Upper lobe of right lung (tissue), 1 donor: ENCODE measurements around the gene PLXNA2. TPM values are rescaled to one million over a fixed set of nuclear protein-coding genes. Genes with fewer than 3 reads are reported as not detected.

Experiments
- ATAC-seq: fragments of 200-7000 bp; cut with Tn5 transposase; one replicate; pipeline ENCODE4 v1.9.1; 2020; ENCODE audit warnings: mild to moderate bottlenecking, moderate library complexity
- DNase-seq: peaks from one replicate; pipeline ENCODE4 v3.0.0-alpha.2; 2020
- H3K27ac ChIP-seq: fragments of 200-600 bp; one replicate; pipeline ENCODE4 v1.8.0; 2022
- H3K27me3 ChIP-seq: fragments of 200-600 bp; one replicate; pipeline ENCODE4 v1.8.0; 2022; ENCODE audit warnings: mild to moderate bottlenecking
- H3K36me3 ChIP-seq: fragments of 200-600 bp; one replicate; pipeline ENCODE4 v1.8.0; 2022
- H3K4me1 ChIP-seq: fragments of 200-600 bp; one replicate; pipeline ENCODE4 v1.8.0; 2022
- H3K4me3 ChIP-seq: fragments of 200-600 bp; one replicate; pipeline ENCODE4 v1.8.0; 2022; ENCODE audit warnings: mild to moderate bottlenecking
- H3K9me3 ChIP-seq: fragments of 200-600 bp; one replicate; pipeline ENCODE4 v1.8.0; 2022
- intact Hi-C: fragments of 100-400 bp; cut with DNase I; formaldehyde crosslinking; loops from one replicate; pipeline ENCODE4 v1.11.0; 2022
- total RNA-seq: library from RNA; stranded (reverse); fragmentation: NEBNext Ultra II Directional; extraction: Animal tissue kit (Norgen Biotek cat#: 25700); gene quantifications from one replicate; pipeline ENCODE4 v1.2.1, GENCODE V29; 2021
- TF ChIP-seq, protein P1 (sequence below): fragments of 200-600 bp; IDR thresholded peaks from one replicate; pipeline ENCODE4 v1.8.0; 2022; ENCODE audit warnings: antibody characterized with exemption
- donor health status: DM: no; HTN: yes; CAD: no; lungs with severe emphysema.

Gene PLXNA2
- total RNA-seq, 1 donor from 2014 or later = 98.5 TPM

GRCh38 chr1:208084220-208084619 is 160.0 kb downstream of the PLXNA2 start:
- H3K9me3 ChIP-seq = no peaks in the 10 kb centered on the region
- H3K4me1 ChIP-seq = peaks cover 4% of the 10 kb centered on the region
- no peak overlapping the region for H3K27ac ChIP-seq
- ATAC-seq (no peak), DNase-seq (no peak)
- H3K27me3 ChIP-seq = no peaks in the 10 kb centered on the region
- TF ChIP-seq, protein P1, sequence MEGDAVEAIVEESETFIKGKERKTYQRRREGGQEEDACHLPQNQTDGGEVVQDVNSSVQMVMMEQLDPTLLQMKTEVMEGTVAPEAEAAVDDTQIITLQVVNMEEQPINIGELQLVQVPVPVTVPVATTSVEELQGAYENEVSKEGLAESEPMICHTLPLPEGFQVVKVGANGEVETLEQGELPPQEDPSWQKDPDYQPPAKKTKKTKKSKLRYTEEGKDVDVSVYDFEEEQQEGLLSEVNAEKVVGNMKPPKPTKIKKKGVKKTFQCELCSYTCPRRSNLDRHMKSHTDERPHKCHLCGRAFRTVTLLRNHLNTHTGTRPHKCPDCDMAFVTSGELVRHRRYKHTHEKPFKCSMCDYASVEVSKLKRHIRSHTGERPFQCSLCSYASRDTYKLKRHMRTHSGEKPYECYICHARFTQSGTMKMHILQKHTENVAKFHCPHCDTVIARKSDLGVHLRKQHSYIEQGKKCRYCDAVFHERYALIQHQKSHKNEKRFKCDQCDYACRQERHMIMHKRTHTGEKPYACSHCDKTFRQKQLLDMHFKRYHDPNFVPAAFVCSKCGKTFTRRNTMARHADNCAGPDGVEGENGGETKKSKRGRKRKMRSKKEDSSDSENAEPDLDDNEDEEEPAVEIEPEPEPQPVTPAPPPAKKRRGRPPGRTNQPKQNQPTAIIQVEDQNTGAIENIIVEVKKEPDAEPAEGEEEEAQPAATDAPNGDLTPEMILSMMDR = no peak
- peaks cover 71% of the 10 kb centered on the region for H3K36me3 ChIP-seq
- intact Hi-C loops = no loop called here
- no peak overlapping the region for H3K4me3 ChIP-seq

- Histone ChIP-seq H3K27me3 (no peaks in the 10 kb centered on the region), H3K27ac (no peak overlapping the region), H3K9me3 (no peaks in the 10 kb centered on the region), H3K36me3 (peaks cover 71% of the 10 kb centered on the region), H3K4me1 (peaks cover 4% of the 10 kb centered on the region), H3K4me3 (no peak overlapping the region)
- TF ChIP-seq, protein P1 = no peak
- DNase-seq (no peak), ATAC-seq (no peak)
- intact Hi-C loops = no loop called here
Measured at GRCh38 chr1:208083715-208084085, 160.5 kb downstream of the PLXNA2 start.

DNA sequence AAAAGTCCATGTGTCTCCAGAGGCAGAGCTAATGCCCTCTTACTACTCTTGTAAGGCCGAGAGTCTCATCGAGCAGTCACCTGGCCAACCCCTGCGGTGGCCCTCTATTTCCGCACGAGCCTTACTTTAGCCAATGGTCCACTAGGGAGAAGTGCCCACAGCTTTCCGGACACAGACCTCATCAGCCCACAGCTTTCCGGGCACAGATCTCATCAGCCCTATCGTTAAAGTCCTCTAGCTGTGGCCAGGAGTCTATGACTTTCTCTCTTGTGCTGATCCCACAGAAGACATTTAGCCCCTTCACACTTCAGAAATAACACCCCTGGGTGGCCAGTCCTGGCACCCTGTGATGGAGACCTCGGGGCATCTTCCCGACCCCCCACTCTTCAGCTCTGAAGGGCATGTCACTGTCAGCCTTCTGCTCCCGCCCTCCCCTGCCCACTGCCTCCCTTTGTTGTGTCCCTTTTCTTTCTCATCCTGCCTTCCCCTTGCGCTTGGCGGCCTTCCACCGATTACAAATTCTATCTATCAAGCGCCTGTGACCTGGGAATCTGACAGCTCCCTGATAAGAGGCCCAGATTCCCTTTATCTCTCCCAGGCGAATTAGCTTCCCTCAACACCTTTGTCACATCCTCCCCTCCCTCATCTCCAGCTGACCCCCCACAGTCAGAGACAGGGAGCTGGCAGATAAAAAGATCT is 161.0 kb downstream of the PLXNA2 start:
- TF ChIP-seq, protein P1 = no peak
- H3K4me3 ChIP-seq = no peak overlapping the region
- intact Hi-C loops = no loop called here
- no peak overlapping the region for H3K27ac ChIP-seq
- peaks cover 71% of the 10 kb centered on the region for H3K36me3 ChIP-seq
- DNase-seq = no peak
- ATAC-seq = no peak
- H3K27me3 ChIP-seq = no peaks in the 10 kb centered on the region
- H3K4me1 ChIP-seq = peaks cover 4% of the 10 kb centered on the region
- H3K9me3 ChIP-seq = no peaks in the 10 kb centered on the region

GRCh38 chr1:208081972-208082371 is 162.2 kb downstream of the PLXNA2 start:
- TF ChIP-seq, protein P1 = no peak
- peaks cover 74% of the 10 kb centered on the region for H3K36me3 ChIP-seq
- intact Hi-C loops = no loop called here
- no peak for ATAC-seq
- no peaks in the 10 kb centered on the region for H3K9me3 ChIP-seq
- H3K4me3 ChIP-seq = no peak overlapping the region
- peaks cover 4% of the 10 kb centered on the region for H3K4me1 ChIP-seq
- DNase-seq = no peak
- H3K27me3 ChIP-seq = no peaks in the 10 kb centered on the region
- H3K27ac ChIP-seq = no peak overlapping the region

DNA sequence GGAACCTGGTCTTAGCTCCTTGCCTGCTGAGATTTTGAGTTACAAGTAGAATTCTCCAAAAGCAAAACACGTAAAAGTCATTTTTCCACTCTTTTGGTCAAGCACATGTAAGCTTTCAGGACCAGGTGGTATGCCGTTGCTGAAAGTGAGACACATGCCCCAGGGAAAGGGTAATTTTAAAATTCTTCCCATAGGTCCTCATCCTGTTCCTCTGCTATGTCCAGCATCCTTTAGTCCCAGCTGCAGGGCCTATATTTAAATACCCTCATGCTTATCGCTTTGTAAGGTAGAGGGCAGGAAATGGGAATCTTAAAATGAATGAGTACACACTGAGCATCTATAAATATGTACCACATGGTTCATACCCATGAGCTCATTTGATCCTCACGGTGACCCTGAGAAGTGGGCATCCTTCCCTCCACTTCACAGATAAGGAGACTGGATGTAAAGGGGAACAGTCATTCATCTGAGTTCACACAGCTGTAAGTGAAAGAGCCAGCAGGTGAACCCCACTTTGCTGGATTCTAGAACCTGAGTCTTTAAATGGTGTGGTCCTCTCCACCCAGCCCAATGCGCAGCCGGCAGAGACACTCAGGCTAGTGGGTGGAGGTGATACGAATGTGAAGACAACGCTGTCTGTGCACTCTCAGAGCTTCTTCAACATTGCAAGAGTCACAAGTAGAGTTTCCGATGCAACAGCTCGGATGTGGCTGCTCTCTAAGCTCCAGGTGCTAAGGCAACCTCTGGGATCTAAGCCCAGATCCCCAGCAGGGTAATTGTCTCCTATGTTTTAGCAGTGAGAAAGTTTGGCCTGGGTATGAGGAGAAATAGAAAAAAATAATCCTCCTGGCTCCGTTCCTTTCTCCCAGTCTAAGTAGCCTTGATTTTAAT is 163.5 kb downstream of the PLXNA2 start:
- Histone ChIP-seq H3K36me3 (peaks cover 82% of the 10 kb centered on the region), H3K9me3 (no peaks in the 10 kb centered on the region), H3K27ac (no peak overlapping the region), H3K4me1 (no peaks in the 10 kb centered on the region), H3K27me3 (no peaks in the 10 kb centered on the region), H3K4me3 (no peak overlapping the region)
- DNase-seq (no peak), ATAC-seq (no peak)
- intact Hi-C loops = no loop called here
- TF ChIP-seq, protein P1 = no peak
